GM08714 (cell line): ENCODE measurements around the gene FOXO4.

Source experiments
- H3K4me3 ChIP-seq: fragments of 200-500 bp; sonication (Bioruptor generic); 2 replicates; pipeline ENCODE4 v1.5.1; 2014; ENCODE audit warnings: mild to moderate bottlenecking, low read length, inconsistent platforms
- ZNF274 ChIP-seq: IDR thresholded peaks from 2 replicates; pipeline ENCODE4 v1.6.1; 2012; ENCODE audit warnings: mild to moderate bottlenecking, low read depth, low read length

Gene FOXO4

DNA sequence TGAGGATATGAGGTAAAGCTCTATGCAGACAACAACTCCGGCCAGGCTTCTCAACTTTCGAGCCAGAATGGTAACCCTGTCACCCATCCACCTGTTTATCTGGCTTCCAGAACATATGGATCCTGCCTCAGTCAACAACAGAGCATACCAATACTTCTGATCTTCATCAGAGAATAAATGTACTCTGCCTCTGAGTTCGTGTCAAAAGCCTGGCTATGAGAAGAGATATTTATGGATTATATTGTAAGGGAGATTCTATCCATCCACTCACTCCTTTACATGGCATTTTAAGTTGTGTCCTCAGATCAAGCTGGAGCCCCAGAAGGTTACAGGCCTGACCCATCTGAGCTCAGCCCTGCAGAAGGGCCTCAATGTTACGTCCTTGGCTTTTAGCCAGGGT is 9.8 kb upstream of the FOXO4 start:
- no peak overlapping the region for H3K4me3 ChIP-seq
- TF ChIP-seq ZNF274, result no peak

DNA sequence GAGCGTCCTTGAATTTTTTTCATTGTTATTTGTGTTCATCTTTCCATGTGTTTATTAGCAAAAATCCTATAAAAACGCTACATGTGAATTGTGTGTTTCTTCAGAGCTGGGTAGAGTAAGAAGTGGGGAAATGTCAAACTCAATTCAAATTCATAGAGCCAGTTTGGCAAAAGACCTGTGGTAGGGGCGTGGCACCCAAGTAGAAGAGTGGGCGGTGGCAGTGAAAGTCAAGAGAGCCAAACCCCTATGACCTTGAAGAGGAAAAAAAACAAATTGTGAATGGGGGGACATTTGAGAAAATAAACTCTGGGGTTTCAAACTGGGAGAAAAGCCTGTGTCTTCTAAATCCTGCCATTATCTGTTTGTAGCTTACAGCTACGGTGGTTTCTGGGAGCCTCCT is 4.4 kb upstream of the FOXO4 start:
- H3K4me3 ChIP-seq, result no peak overlapping the region
- no peak for TF ChIP-seq ZNF274

DNA sequence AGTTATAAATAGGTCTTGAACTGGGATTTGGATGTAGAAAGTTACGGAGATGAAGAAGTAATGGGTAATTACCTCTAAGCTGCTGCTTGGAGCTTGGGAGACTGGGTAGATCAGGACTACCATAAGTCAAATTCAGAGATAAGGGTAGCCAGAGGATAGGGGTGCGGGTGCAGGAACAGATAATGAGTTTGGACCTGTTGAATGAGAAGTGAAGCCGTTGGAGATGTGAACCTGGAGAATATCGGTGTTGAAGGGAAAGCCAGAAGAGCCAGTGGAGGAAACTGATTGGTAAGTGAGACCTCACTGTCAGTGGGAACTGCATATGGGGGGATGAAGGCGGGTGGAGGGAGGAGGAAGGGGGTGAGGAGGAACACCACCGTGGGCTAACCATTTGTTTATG is 618 bp upstream of the FOXO4 start:
- peak overlapping the region; percentile 76 for H3K4me3 ChIP-seq
- no peak for TF ChIP-seq ZNF274

DNA sequence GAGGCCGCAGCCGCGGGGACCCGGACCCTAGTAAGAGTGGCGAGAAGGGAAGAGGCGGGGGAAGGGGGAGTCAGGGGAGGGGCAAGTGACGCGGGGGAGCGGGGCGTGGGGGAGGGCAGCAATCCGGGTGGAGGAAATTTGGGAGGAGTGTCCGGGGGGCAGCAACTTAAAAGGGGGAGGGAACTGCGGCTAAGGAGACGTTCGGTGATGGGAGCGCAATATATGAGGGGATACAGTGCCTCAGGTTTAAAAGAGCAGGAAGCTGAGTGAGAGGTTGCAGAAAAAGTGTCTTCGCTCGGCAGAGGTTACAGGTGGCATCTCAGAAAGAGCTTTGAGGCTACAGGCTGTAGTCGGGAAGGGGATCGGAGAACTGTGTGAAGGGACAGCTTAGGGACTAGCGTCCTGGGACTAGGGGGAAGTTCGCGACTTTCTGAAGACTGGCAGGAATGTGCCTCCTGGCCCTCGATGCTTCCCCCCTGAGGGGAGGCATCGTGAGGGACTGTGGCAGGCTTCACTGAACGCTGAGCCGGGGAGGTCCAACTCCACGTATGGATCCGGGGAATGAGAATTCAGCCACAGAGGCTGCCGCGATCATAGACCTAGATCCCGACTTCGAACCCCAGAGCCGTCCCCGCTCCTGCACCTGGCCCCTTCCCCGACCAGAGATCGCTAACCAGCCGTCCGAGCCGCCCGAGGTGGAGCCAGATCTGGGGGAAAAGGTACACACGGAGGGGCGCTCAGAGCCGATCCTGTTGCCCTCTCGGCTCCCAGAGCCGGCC is 519 bp downstream of the FOXO4 start:
- peak overlapping the region; percentile 85 for H3K4me3 ChIP-seq
- TF ChIP-seq ZNF274, result no peak

DNA sequence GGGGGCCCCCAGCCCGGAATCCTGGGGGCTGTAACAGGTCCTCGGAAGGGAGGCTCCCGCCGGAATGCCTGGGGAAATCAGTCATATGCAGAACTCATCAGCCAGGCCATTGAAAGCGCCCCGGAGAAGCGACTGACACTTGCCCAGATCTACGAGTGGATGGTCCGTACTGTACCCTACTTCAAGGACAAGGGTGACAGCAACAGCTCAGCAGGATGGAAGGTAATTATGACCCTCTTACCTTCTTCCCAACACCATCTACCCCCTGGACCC is 1.0 kb downstream of the FOXO4 start:
- peak overlapping the region; percentile 85; the same call in 1 of the 2 replicates for H3K4me3 ChIP-seq
- no peak for TF ChIP-seq ZNF274

DNA sequence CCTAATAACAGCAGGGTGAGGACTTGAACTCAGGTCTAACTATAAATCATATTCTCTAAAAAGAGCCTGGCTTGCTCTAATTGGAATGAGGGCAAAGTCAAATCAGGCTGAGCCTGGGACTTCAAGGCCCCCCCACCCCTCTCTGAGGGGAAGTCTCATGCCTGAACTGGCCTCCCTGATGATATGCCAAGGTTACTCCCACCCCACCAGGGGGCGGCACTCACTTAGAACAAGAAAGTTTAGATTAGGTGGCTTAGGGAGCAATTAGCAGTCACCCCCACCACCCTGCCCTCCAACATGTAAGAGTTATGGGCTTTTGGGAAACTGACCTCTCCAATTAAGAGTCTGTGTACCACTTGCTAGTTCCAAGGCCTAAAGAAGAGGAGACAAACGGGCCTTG is 2.7 kb downstream of the FOXO4 start:
- no peak overlapping the region for H3K4me3 ChIP-seq
- TF ChIP-seq ZNF274, result no peak

DNA sequence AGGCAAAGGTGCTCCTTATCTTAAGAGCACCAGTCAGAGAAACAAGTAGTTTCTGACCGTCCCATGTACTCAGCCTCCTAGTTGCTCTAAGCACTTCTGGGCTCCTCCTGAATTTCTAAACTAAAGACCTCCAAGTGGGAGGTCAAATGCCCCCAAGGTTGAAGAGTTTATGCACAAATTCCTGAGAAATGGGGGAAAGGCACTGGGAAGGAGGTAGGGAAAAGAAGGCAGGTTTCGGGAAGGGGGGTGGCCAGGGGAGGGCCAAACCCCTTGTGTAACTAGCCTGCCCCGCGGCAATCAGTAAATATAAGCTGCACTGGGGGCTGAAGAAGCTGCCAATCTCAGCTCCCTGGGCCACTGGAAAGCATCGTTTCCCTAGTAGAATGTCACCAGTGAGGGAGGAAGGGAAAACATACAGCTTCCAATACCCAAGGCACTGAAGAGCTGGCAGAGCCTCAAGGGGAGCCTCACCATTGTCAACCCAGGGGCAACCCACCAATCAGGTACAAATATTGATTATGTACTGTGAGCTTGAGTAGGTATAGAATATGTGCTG is 3.4 kb downstream of the FOXO4 start:
- no peak overlapping the region for H3K4me3 ChIP-seq
- no peak for TF ChIP-seq ZNF274

DNA sequence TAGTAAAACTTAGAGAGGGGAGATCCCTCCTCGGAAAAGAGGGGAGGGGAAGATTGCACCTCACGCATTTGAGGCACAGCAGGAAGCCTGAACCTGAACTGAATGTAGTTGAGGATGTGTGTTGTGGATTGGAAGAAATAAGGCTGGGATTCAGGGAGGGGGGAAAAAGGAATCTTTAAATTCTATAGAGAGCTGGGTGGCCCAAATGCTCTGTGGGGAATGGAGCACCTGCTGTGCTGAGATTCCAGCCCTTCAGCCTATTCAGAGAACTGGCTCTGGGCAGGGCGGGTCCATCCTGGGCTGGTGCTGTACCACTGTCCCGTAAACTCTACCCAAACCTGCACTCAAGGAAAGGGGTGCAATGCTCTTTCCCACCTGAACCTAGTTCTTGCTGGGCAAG is 4.1 kb downstream of the FOXO4 start:
- no peak for TF ChIP-seq ZNF274
- no peak overlapping the region for H3K4me3 ChIP-seq

DNA sequence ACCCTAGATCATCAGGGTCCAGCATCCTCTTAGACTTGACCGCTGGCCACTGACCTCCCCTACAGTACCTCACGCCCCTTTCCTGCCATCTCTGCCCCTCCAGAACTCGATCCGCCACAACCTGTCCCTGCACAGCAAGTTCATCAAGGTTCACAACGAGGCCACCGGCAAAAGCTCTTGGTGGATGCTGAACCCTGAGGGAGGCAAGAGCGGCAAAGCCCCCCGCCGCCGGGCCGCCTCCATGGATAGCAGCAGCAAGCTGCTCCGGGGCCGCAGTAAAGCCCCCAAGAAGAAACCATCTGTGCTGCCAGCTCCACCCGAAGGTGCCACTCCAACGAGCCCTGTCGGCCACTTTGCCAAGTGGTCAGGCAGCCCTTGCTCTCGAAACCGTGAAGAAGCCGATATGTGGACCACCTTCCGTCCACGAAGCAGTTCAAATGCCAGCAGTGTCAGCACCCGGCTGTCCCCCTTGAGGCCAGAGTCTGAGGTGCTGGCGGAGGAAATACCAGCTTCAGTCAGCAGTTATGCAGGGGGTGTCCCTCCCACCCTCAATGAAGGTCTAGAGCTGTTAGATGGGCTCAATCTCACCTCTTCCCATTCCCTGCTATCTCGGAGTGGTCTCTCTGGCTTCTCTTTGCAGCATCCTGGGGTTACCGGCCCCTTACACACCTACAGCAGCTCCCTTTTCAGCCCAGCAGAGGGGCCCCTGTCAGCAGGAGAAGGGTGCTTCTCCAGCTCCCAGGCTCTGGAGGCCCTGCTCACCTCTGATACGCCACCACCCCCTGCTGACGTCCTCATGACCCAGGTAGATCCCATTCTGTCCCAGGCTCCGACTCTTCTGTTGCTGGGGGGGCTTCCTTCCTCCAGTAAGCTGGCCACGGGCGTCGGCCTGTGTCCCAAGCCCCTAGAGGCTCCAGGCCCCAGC is 5.2 kb downstream of the FOXO4 start:
- TF ChIP-seq ZNF274, result no peak
- no peak overlapping the region for H3K4me3 ChIP-seq

DNA sequence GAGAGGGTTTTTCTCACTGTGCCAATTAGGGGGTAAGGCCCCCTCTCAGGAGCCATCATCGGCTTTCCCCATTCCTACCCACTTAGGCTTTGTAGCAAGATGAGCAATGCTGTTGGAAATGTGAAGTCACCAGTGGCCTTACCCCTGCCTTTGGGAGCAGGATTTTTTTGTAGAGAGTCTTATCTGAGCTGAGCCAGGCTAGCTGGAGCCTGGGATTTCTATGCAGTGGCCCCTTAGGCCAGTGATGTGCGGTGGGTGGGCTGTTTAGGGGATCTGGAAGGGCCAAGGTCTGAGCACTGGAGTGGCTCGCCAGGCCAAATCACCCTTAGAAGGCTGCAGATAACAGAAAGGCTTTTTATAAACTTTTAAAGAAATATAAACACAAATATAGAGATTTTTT is 6.6 kb downstream of the FOXO4 start:
- TF ChIP-seq ZNF274, result no peak
- no peak overlapping the region for H3K4me3 ChIP-seq

DNA sequence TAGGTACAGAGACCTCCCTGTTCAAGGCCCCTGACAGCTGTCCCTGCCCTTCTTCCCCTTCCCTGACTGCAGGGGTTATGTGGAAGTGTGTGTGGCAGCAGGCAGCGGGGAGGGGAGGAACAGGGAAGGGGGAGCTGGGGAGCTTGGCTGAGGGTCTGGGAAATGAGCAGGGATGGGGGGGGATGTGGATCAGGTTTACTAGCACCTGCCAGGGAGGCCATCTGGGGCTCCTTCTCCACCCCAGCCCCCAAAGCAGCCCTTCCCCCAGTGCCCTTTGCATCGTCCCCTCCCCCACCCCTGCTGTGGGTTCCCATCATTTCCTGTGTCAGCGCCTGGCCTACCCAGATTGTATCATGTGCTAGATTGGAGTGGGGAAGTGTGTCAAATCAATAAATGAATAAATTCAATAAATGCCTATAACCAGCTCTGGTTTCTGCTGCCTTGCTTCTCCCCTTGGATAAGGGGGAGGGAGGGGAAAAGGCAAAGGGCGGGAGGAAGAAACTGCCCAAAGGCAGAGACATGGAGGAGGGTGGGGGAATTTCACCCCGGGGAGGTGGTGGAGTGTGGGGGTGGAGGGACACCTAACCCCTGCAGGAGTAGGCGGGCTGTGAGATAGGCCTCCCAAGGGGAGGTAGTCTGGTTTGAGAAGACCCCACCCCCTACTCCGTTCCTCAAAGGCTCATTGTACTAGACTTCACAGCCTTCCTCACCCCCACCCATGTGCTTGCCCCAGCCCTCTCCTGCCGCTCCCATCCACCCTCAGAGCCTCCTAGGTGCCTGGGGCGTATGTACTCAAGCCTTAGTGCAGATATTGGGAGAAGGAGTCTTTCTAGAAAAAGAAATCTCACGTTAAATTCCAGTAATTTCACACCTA is 7.7 kb downstream of the FOXO4 start:
- H3K4me3 ChIP-seq, result peak overlapping the region; percentile 45; the same call in 1 of the 2 replicates
- no peak for TF ChIP-seq ZNF274

DNA sequence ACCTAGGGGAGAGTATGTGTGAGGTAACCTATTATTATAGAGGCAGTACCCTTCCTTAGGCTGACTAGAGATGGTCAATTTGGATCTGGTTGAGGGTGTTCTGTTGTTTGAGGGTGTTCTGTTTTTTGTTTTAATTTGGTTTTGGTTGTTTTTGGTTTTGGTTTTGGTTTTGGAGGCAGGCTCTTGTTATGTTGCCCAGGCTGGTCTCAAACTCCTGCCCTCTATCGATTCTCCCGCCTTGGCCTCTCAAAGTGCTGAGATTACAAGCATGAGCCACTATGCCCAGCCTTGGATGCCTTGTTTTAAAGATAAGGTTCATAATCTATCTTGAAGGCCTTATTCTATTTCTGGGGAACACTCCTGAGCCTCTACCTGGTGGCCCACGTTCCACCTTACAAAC is 10.0 kb downstream of the FOXO4 start:
- H3K4me3 ChIP-seq, result no peak overlapping the region
- TF ChIP-seq ZNF274, result no peak

DNA sequence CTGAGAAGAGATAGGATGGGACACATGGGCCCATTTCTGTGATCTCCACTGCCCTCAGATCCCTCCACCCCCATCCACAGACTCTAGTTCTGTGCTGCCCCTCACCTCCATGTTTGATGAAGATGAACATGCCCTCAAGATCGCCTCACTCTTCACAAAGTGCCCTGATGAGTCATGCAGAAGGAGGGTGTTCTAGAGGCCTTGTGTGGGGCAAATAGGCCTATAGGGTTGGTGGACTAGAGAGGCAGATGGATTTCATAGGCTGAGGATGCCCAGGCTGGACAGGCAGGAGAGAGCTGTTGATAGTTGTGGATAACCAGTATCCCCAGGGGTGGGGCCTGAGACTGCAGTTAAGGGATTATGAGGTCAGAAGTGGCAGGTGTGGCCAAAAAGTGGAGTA is 10.8 kb downstream of the FOXO4 start, which contains the start of gene CXorf65:
Gene CXorf65 (minus strand): TSS at position 314 of the 400 bp plus-strand sequence. CDS start 184 bp downstream, at position 130.
- H3K4me3 ChIP-seq, result no peak within 1 kb of the TSS
- TF ChIP-seq ZNF274, result no peak

DNA sequence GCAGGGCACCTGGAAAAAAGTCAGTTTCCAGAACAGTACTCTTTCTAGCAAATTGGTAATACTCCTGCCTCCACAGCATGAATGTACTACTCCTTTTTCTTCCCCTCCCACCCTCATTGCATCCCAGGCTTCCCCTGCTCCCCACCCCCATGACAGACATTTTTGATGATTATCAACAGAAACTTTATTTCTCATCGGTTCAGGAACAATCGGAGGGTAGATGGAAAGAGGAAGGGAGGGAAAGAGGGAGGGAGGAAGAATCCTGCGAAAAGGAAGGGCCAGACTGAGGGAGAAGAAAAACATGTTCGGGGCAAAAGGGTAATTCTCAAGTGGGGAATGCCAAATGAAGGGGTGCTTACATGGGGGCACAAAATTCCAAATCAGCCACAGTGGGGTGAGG is 11.6 kb downstream of the FOXO4 start:
- H3K4me3 ChIP-seq, result no peak overlapping the region
- no peak for TF ChIP-seq ZNF274
